Muscle layer of duodenum (tissue), 2 donors: ENCODE data around the gene P2RY6.

ENCODE experiments used
- H3K27ac ChIP-seq: one replicate; pipeline ENCODE4 v1.7.0; 2013; ENCODE audit warnings: mild to moderate bottlenecking, low read length
- H3K27me3 ChIP-seq: one replicate; pipeline ENCODE4 v1.7.0; 2013; ENCODE audit warnings: low read depth, mild to moderate bottlenecking, control low read depth, low read length
- H3K36me3 ChIP-seq, 2 donors: one replicate each; pipeline ENCODE4 v1.7.0; 2013; ENCODE audit warnings: low read length in 2 of 2, control low read depth in 1 of 2, mild to moderate bottlenecking in 1 of 2; ENCODE audit not compliant: insufficient read depth in 2 of 2, control insufficient read depth in 1 of 2
- H3K4me1 ChIP-seq, 2 donors: one replicate each; pipeline ENCODE4 v1.7.0; 2013; ENCODE audit warnings: low read length in 2 of 2, mild to moderate bottlenecking in 2 of 2, control low read depth in 1 of 2, moderate library complexity in 1 of 2; ENCODE audit not compliant: insufficient read depth in 2 of 2, control insufficient read depth in 1 of 2
- H3K4me3 ChIP-seq, 2 donors: one replicate each; pipeline ENCODE4 v1.7.0; 2013; ENCODE audit warnings: low read length in 2 of 2, low read depth in 1 of 2, mild to moderate bottlenecking in 1 of 2
- H3K9me3 ChIP-seq, 2 donors: one replicate each; pipeline ENCODE4 v1.7.0; 2013; ENCODE audit warnings: low read length in 2 of 2, control low read depth in 1 of 2, mild to moderate bottlenecking in 1 of 2; ENCODE audit not compliant: control insufficient read depth in 1 of 2
- donor health status: healthy.

Gene P2RY6

GRCh38 chr11:73239571-73240189 lies 32.5 kb upstream of the P2RY6 start:
- H3K4me1 ChIP-seq = peaks cover 7 to 21% of the 10 kb centered on the region in 2 donors
- no peaks in the 10 kb centered on the region for H3K36me3 ChIP-seq
- no peak overlapping the region for H3K4me3 ChIP-seq
- H3K27me3 ChIP-seq = no peaks in the 10 kb centered on the region
- no peaks in the 10 kb centered on the region for H3K9me3 ChIP-seq
- H3K27ac ChIP-seq = no peak overlapping the region

GRCh38 chr11:73240190-73240781 lies 31.9 kb upstream of the P2RY6 start:
- Histone ChIP-seq H3K9me3 (no peaks in the 10 kb centered on the region), H3K4me3 (no peak overlapping the region), H3K4me1 (peaks cover 7 to 21% of the 10 kb centered on the region in 2 donors), H3K27me3 (no peaks in the 10 kb centered on the region), H3K36me3 (no peaks in the 10 kb centered on the region), H3K27ac (no peak overlapping the region)

- Histone ChIP-seq H3K4me1 (peaks cover 7 to 21% of the 10 kb centered on the region in 2 donors), H3K36me3 (no peaks in the 10 kb centered on the region), H3K4me3 (no peak overlapping the region), H3K27ac (no peak overlapping the region), H3K27me3 (no peaks in the 10 kb centered on the region), H3K9me3 (no peaks in the 10 kb centered on the region)
Measured at GRCh38 chr11:73241300-73241699, 30.8 kb upstream of the P2RY6 start.

- H3K27me3 ChIP-seq = no peaks in the 10 kb centered on the region
- no peak overlapping the region for H3K27ac ChIP-seq
- no peaks in the 10 kb centered on the region for H3K36me3 ChIP-seq
- peak overlapping the region; percentile 40 to 63 for H3K4me3 ChIP-seq
- peaks cover 7 to 21% of the 10 kb centered on the region in 2 donors for H3K4me1 ChIP-seq
- no peaks in the 10 kb centered on the region for H3K9me3 ChIP-seq
Measured at GRCh38 chr11:73242251-73243092, 29.7 kb upstream of the P2RY6 start.

DNA sequence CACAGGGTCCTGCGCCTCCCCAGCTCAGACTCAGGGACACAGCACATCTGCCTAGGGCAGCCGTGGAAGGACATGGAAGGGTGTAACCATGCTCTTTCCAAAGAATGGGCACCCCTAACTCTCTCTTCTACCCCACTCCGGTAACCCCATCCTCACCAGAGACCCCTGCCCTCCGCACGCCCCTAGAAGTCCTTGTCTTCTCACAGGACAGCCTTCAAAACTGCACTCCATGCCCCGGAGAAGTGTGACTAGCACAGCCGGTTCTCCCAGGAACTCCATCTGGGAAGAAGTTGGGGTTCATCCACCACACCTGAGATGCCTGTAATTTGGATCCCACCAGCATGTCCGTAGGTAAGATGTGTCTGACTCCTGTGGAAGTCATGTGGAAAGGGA lies 29.0 kb upstream of the P2RY6 start:
- no peak overlapping the region for H3K4me3 ChIP-seq

DNA sequence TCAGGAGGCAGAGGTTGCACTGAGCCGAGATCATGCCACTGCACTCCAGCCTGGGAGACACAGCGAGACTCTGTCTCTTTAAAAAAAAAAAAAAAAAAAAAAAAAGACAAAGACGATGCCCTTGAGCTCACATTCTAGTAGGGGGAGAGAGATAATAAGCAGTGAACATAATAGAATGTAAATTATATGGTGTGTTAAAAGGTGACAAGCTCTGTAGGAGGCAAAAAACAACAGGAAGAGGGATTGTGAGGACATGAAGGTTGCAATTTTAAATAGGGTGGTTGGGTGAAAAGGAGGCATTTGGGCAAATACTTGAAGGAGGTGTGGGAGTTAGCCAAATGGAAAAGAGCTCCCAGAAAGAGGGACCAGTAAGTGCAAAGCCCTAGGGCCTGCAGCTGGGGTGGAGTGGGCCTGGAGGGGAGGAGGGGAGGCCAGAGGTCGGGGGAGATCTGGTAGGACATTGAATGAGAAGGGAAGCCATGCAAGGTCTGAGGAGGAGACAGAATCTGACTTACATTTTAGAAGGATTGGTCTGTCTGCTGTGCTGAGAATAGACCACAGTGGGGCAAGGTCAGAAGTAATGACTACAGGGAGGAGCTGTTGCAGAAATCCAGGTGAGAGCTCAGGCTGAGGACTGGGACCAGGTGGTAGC lies 27.4 kb upstream of the P2RY6 start:
- Histone ChIP-seq H3K27me3 (no peaks in the 10 kb centered on the region), H3K4me1 (peaks cover 7 to 18% of the 10 kb centered on the region in 2 donors), H3K27ac (no peak overlapping the region)

More for the DNA sequence above, 29.0 kb upstream of the P2RY6 start:
- no peaks in the 10 kb centered on the region for H3K27me3 ChIP-seq
- H3K4me1 ChIP-seq = peaks cover 7 to 21% of the 10 kb centered on the region in 2 donors
- H3K27ac ChIP-seq = no peak overlapping the region
- H3K36me3 ChIP-seq = no peaks in the 10 kb centered on the region
- H3K9me3 ChIP-seq = no peaks in the 10 kb centered on the region

GRCh38 chr11:73245461-73245860 lies 26.7 kb upstream of the P2RY6 start:
- Histone ChIP-seq H3K36me3 (no peaks in the 10 kb centered on the region), H3K4me3 (no peak overlapping the region), H3K27me3 (no peaks in the 10 kb centered on the region), H3K27ac (no peak overlapping the region), H3K4me1 (peaks cover 7 to 11% of the 10 kb centered on the region in 2 donors), H3K9me3 (no peaks in the 10 kb centered on the region)

More for the DNA sequence above, 27.4 kb upstream of the P2RY6 start:
- H3K36me3 ChIP-seq = no peaks in the 10 kb centered on the region
- H3K4me3 ChIP-seq = no peak overlapping the region
- H3K9me3 ChIP-seq = no peaks in the 10 kb centered on the region

DNA sequence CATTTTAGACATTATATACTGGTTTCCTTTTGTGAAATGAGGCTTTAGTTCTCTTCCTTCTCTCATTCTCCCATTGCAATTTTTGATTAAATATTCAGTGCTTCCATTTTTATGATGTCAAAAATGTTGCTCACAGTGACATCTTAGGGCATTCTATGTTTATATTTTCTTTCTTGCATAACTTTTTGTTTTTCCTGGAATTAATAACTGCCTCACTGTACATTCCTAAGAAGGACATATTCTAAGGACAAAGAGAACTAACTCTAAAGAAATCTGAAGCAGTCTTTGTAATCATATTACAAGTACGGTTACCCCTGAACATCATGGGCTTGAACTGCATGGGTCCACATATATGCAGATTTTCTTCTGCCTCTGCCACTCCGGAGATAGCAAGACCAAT lies 25.8 kb upstream of the P2RY6 start:
- H3K36me3 ChIP-seq = no peaks in the 10 kb centered on the region
- no peak overlapping the region for H3K27ac ChIP-seq
- H3K9me3 ChIP-seq = no peaks in the 10 kb centered on the region
- peaks cover 7% of the 10 kb centered on the region in 2 donors for H3K4me1 ChIP-seq
- H3K27me3 ChIP-seq = no peaks in the 10 kb centered on the region
- no peak overlapping the region for H3K4me3 ChIP-seq

DNA sequence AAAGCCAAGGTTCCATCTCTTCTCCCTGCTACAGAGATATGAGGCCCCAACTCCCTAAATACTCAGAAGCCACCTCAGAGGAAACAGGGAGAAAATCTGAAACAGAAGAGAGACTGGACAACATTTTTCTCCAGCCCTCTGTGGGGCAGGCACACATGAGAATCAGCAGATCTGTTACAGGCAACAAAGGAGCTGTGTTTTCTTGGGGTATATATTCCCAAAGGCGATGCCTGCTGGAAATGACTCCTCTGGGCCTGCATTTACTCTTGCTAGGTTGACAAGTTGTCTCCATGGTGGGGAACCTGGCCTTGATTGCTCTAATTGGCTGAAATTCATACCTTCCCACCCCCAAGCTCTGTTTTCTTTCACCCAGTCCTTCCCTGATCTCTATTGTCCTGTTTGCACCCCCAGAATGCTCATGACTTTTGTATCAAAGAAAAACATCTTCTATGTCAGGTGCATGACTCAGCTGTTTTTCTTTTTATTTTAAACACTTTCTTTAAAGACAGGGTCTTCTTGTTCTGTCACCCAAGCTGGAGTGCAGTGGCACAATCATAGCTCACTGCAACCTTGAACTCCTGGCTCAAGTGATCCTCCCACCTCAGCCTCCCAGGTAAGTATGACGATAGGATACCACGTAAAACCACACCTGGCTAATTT lies 23.5 kb upstream of the P2RY6 start:
- no peak overlapping the region for H3K4me3 ChIP-seq
- no peaks in the 10 kb centered on the region for H3K4me1 ChIP-seq
- no peaks in the 10 kb centered on the region for H3K9me3 ChIP-seq
- H3K27me3 ChIP-seq = no peaks in the 10 kb centered on the region
- H3K36me3 ChIP-seq = no peaks in the 10 kb centered on the region
- no peak overlapping the region for H3K27ac ChIP-seq

- Histone ChIP-seq H3K4me3 (no peak overlapping the region), H3K27me3 (no peaks in the 10 kb centered on the region), H3K9me3 (no peaks in the 10 kb centered on the region), H3K4me1 (no peaks in the 10 kb centered on the region), H3K27ac (no peak overlapping the region), H3K36me3 (no peaks in the 10 kb centered on the region)
Measured at GRCh38 chr11:73249304-73249703, 22.8 kb upstream of the P2RY6 start.
